Endothelial cell of umbilical vein (primary cell): Measurements from ENCODE around the gene LIMCH1.

Experiments used
- CTCF ChIP-seq, 2 donors: IDR thresholded peaks; 1 replicate in 1 of 2; 2 replicates in 1 of 2; pipeline ENCODE4 v1.5.1; 2011; ENCODE audit warnings: low read length in 2 of 2, mild to moderate bottlenecking in 2 of 2, moderate library complexity in 2 of 2, control low read depth in 1 of 2, inconsistent platforms in 1 of 2, low read depth in 1 of 2; ENCODE audit not compliant: insufficient read depth in 1 of 2; ENCODE audit errors: extremely low read depth in 1 of 2
- EZH2 ChIP-seq: IDR thresholded peaks from 2 replicates; pipeline ENCODE4 v1.6.1; 2012; ENCODE audit warnings: borderline replicate concordance, low read depth, mild to moderate bottlenecking, moderate library complexity, low read length, inconsistent platforms; ENCODE audit not compliant: severe bottlenecking
- MAX ChIP-seq: IDR thresholded peaks from 2 replicates; pipeline ENCODE4 v1.6.1; 2011; ENCODE audit not compliant: insufficient read depth, insufficient read length
- MYC ChIP-seq: IDR thresholded peaks from one replicate; pipeline ENCODE4 v1.6.1; 2011; ENCODE audit warnings: mild to moderate bottlenecking, low read depth, low read length
- POLR2A ChIP-seq: IDR thresholded peaks from 2 replicates; pipeline ENCODE4 v1.6.1; 2012; ENCODE audit warnings: low read depth, mild to moderate bottlenecking, control low read depth, low read length
- POLR2AphosphoS5 ChIP-seq: IDR thresholded peaks from 2 replicates; pipeline ENCODE4 v1.6.1; 2012; ENCODE audit warnings: low read depth, mild to moderate bottlenecking, control low read depth, low read length, moderate library complexity; ENCODE audit not compliant: insufficient read depth

- TF ChIP-seq POLR2AphosphoS5 (no peak), CTCF (IDR thresholded peaks at IDR 0.05; ENCODE audit: extremely low read depth in 1 of 2, insufficient read depth in 1 of 2, low read depth in 1 of 2, low read length in 2 of 2) (no peak), POLR2A (no peak), MAX (no peak), EZH2 (no peak), MYC (no peak)
These were observed 60.6 kb downstream of the LIMCH1 start for GRCh38 chr4:41598580-41598979.
